Mesodermal cell (in vitro differentiated cells): ENCODE measurements around the gene AIG1.

Source experiments
- H3K27ac ChIP-seq: 2 replicates; pipeline ENCODE4 v1.7.0; 2013; ENCODE audit warnings: mild to moderate bottlenecking, low read depth, low read length, moderate library complexity; ENCODE audit not compliant: severe bottlenecking
- H3K36me3 ChIP-seq: 2 replicates; pipeline ENCODE4 v1.7.1; 2013; ENCODE audit warnings: mild to moderate bottlenecking, low read length, moderate library complexity; ENCODE audit not compliant: control insufficient read depth, insufficient read depth
- H3K4me1 ChIP-seq: one replicate; pipeline ENCODE4 v1.7.1; 2013; ENCODE audit warnings: mild to moderate bottlenecking, low read length; ENCODE audit not compliant: insufficient read depth, control insufficient read depth, poor library complexity, severe bottlenecking
- H3K4me3 ChIP-seq: 2 replicates; pipeline ENCODE4 v1.7.0; 2013; ENCODE audit warnings: low read length, control low read depth, mild to moderate bottlenecking; ENCODE audit not compliant: insufficient read depth, poor library complexity, severe bottlenecking; ENCODE audit errors: extremely low read depth
- H3K9me3 ChIP-seq: 2 replicates; pipeline ENCODE4 v1.7.1; 2013; ENCODE audit warnings: mild to moderate bottlenecking, low read length, moderate library complexity; ENCODE audit not compliant: control insufficient read depth
- WGBS, 2 experiments: methylation state at CpG; one replicate each; pipeline ENCODE4 v1.1.5; 2013; ENCODE audit warnings: missing lambda C conversion rate in 2 of 2; ENCODE audit not compliant: insufficient coverage in 2 of 2; 5-methylcytosine and 5-hydroxymethylcytosine counted together

The AIG1 gene

GRCh38 chr6:143093290-143093689 is 32.6 kb downstream of the AIG1 start:
- Histone ChIP-seq H3K9me3 (no peaks in the 10 kb centered on the region), H3K4me1 (no peaks in the 10 kb centered on the region), H3K27ac (no peak overlapping the region), H3K4me3 (no peak overlapping the region), H3K36me3 (no peaks in the 10 kb centered on the region)
- no CpG with 5 or more reads among the region's 2 CpGs for WGBS, 2 experiments

- H3K4me1 ChIP-seq, result no peaks in the 10 kb centered on the region
- H3K4me3 ChIP-seq, result no peak overlapping the region
- no peaks in the 10 kb centered on the region for H3K36me3 ChIP-seq
- WGBS, 2 experiments, result no CpG with 5 or more reads among the region's 2 CpGs
- no peaks in the 10 kb centered on the region for H3K9me3 ChIP-seq
- no peak overlapping the region for H3K27ac ChIP-seq
These were observed 35.7 kb downstream of the AIG1 start for GRCh38 chr6:143096403-143096802.

- Histone ChIP-seq H3K27ac (no peak overlapping the region), H3K4me3 (no peak overlapping the region), H3K9me3 (no peaks in the 10 kb centered on the region), H3K36me3 (no peaks in the 10 kb centered on the region), H3K4me1 (no peaks in the 10 kb centered on the region)
- 85 to 96% methylated on average over 6 of the region's 6 CpGs for WGBS, 2 experiments
These were observed 36.6 kb downstream of the AIG1 start for GRCh38 chr6:143097224-143097795.

GRCh38 chr6:143098054-143098671 is 37.5 kb downstream of the AIG1 start:
- Histone ChIP-seq H3K27ac (no peak overlapping the region), H3K4me3 (no peak overlapping the region), H3K9me3 (no peaks in the 10 kb centered on the region), H3K4me1 (no peaks in the 10 kb centered on the region), H3K36me3 (no peaks in the 10 kb centered on the region)
- 95% methylated on average over 2 of the region's 2 CpGs for WGBS, 2 experiments

- Histone ChIP-seq H3K4me3 (no peak overlapping the region), H3K27ac (no peak overlapping the region), H3K4me1 (no peaks in the 10 kb centered on the region), H3K36me3 (no peaks in the 10 kb centered on the region), H3K9me3 (no peaks in the 10 kb centered on the region)
- WGBS, 2 experiments, result 90% methylated on average over 2 of the region's 2 CpGs; no CpG with 5 or more reads in 1 of the 2 experiments
These were observed 39.0 kb downstream of the AIG1 start for GRCh38 chr6:143099647-143100046.

GRCh38 chr6:143100429-143100828 is 39.7 kb downstream of the AIG1 start:
- Histone ChIP-seq H3K4me1 (no peaks in the 10 kb centered on the region), H3K4me3 (no peak overlapping the region), H3K27ac (no peak overlapping the region), H3K9me3 (no peaks in the 10 kb centered on the region), H3K36me3 (no peaks in the 10 kb centered on the region)
- WGBS, 2 experiments, result no CpG with 5 or more reads among the region's 2 CpGs

- Histone ChIP-seq H3K27ac (no peak overlapping the region), H3K4me3 (no peak overlapping the region), H3K4me1 (no peaks in the 10 kb centered on the region), H3K9me3 (no peaks in the 10 kb centered on the region), H3K36me3 (no peaks in the 10 kb centered on the region)
- WGBS, 2 experiments, result no CpG with 5 or more reads among the region's 1 CpG
These were observed 43.2 kb downstream of the AIG1 start for GRCh38 chr6:143103916-143104315.

GRCh38 chr6:143107440-143107839 is 46.8 kb downstream of the AIG1 start:
- no CpG with 5 or more reads among the region's 2 CpGs for WGBS, 2 experiments
- no peaks in the 10 kb centered on the region for H3K36me3 ChIP-seq
- no peaks in the 10 kb centered on the region for H3K4me1 ChIP-seq
- H3K4me3 ChIP-seq, result no peak overlapping the region
- H3K9me3 ChIP-seq, result no peaks in the 10 kb centered on the region
- H3K27ac ChIP-seq, result no peak overlapping the region

- WGBS, 2 experiments, result 94% methylated on average over 4 of the region's 6 CpGs; no CpG with 5 or more reads in 1 of the 2 experiments
- no peak overlapping the region for H3K27ac ChIP-seq
These were observed 47.4 kb downstream of the AIG1 start for GRCh38 chr6:143107911-143108761.

GRCh38 chr6:143109196-143109595 is 48.5 kb downstream of the AIG1 start:
- Histone ChIP-seq H3K27ac (no peak overlapping the region), H3K4me1 (no peaks in the 10 kb centered on the region), H3K4me3 (no peak overlapping the region), H3K36me3 (no peaks in the 10 kb centered on the region), H3K9me3 (no peaks in the 10 kb centered on the region)
- 81 to 96% methylated on average over 2 to 3 of the region's 4 CpGs for WGBS, 2 experiments

More at GRCh38 chr6:143107911-143108761, 47.4 kb downstream of the AIG1 start:
- Histone ChIP-seq H3K4me3 (no peak overlapping the region), H3K9me3 (no peaks in the 10 kb centered on the region), H3K36me3 (no peaks in the 10 kb centered on the region), H3K4me1 (no peaks in the 10 kb centered on the region)

- Histone ChIP-seq H3K4me1 (no peaks in the 10 kb centered on the region), H3K4me3 (no peak overlapping the region), H3K27ac (no peak overlapping the region), H3K36me3 (no peaks in the 10 kb centered on the region), H3K9me3 (no peaks in the 10 kb centered on the region)
- whole genome bisulfite sequencing, 2 experiments, result 100% methylated on average over 1 of the region's 4 CpGs
These were observed 49.9 kb downstream of the AIG1 start for GRCh38 chr6:143110572-143110971.
